Measurements from ENCODE around the gene MAP3K7CL.

MAP3K7CL gene

GRCh38 chr21:29196670-29197191 is 66.3 kb downstream of the MAP3K7CL start:
- peak; percentile 53 for DNase-seq

GRCh38 chr21:29201186-29201585 is 70.7 kb downstream of the MAP3K7CL start:
- DNase-seq, result no peak

- no peak for DNase-seq
Measured at GRCh38 chr21:29205009-29205408, 74.6 kb downstream of the MAP3K7CL start.

GRCh38 chr21:29205988-29206387 is 75.5 kb downstream of the MAP3K7CL start:
- no peak for DNase-seq

- DNase-seq, result no peak
Measured at GRCh38 chr21:29206445-29206844, 76.0 kb downstream of the MAP3K7CL start.

GRCh38 chr21:29207201-29207600 is 76.8 kb downstream of the MAP3K7CL start:
- DNase-seq, result peak; percentile 56

- DNase-seq, result no peak
Measured at GRCh38 chr21:29208044-29208681, 77.7 kb downstream of the MAP3K7CL start.

GRCh38 chr21:29208682-29209059 is 78.2 kb downstream of the MAP3K7CL start:
- DNase-seq, result peak; percentile 95

GRCh38 chr21:29209696-29210095 is 79.3 kb downstream of the MAP3K7CL start:
- no peak for DNase-seq

GRCh38 chr21:29211205-29211604 is 80.8 kb downstream of the MAP3K7CL start:
- DNase-seq, result no peak

GRCh38 chr21:29212446-29212845 is 82.0 kb downstream of the MAP3K7CL start:
- DNase-seq, result no peak

GRCh38 chr21:29213513-29214385 is 83.3 kb downstream of the MAP3K7CL start:
- no peak for DNase-seq

- no peak for DNase-seq
Measured at GRCh38 chr21:29215709-29216108, 85.3 kb downstream of the MAP3K7CL start.

GRCh38 chr21:29217818-29218291 is 87.4 kb downstream of the MAP3K7CL start:
- DNase-seq, result peak; percentile 96

- DNase-seq, result no peak
Measured at GRCh38 chr21:29218749-29219148, 88.3 kb downstream of the MAP3K7CL start.

- peak; percentile 84 for DNase-seq
Measured at GRCh38 chr21:29219165-29219770, 88.8 kb downstream of the MAP3K7CL start.

GRCh38 chr21:29221253-29221744 is 90.9 kb downstream of the MAP3K7CL start:
- no peak for DNase-seq

- no peak for DNase-seq
Measured at GRCh38 chr21:29224006-29224405, 93.6 kb downstream of the MAP3K7CL start.
